ENCODE results near the gene TSPYL6. TPM values are rescaled to one million over a fixed set of nuclear protein-coding genes. Genes with fewer than 3 reads are reported as not detected.

The TSPYL6 gene
- total and polyA plus RNA-seq, 2 of the 8 experiments (the other 6 are each of a cell fraction or from before 2014, with no cell fraction given) = not detected

- H3K4me2 ChIP-seq (ENCODE audit: insufficient read depth in 1 of 2, low read depth in 2 of 2, low read length in 2 of 2) = no peak overlapping the region
- CTCF ChIA-PET (ENCODE audit: partially characterized antibody) = interaction anchor here (1.1 to 1.4 kb wide), 4 partner anchors 14 to 104 kb away, joined by 3 to 4 read pairs (median 3); no protein-coding TSS in a partner anchor
- H3K9me3 ChIP-seq (ENCODE audit: insufficient read depth in 2 of 2, low read depth in 1 of 2, low read length in 1 of 2) = 0 out of 4 replicates have a peak, but pooled peaks cover 0 to 4% of the 10 kb centered on the region in 2 experiments
- H3K23me2 ChIP-seq (ENCODE audit: low read depth, low read length) = no peaks in the 10 kb centered on the region
- H3K36me3 ChIP-seq (ENCODE audit: control insufficient read depth in 2 of 4, insufficient read depth in 4 of 4, low read length in 3 of 4) = no peaks in the 10 kb centered on the region
- POLR2A ChIA-PET (ENCODE audit: partially characterized antibody) = no interaction called here
- no peak overlapping the region for H2BK15ac ChIP-seq (ENCODE audit: low read length)
- H3K23ac ChIP-seq (ENCODE audit: insufficient read length) = no peak overlapping the region
- no peak overlapping the region for H2BK120ac ChIP-seq (replicated peaks; ENCODE audit: low read depth, low read length)
- H2AFZ ChIP-seq (ENCODE audit: low read length) = no peak overlapping the region
- DNase-seq (ENCODE audit: low read depth in 1 of 2, low spot score in 2 of 2) (no peak), FAIRE-seq (no peak)
- no peaks in the 10 kb centered on the region for H4K20me1 ChIP-seq (replicated peaks in 1 of 2; ENCODE audit: control insufficient read depth in 1 of 2, insufficient read depth in 2 of 2, low read length in 2 of 2)
- WGBS, 2 experiments (ENCODE audit: extremely low coverage in 1 of 2, insufficient coverage in 1 of 2, insufficient read length in 1 of 2, insufficient replicate concordance in 2 of 2, low coverage in 1 of 2, low lambda C conversion rate in 2 of 2, missing lambda C conversion rate in 1 of 2) = 86% methylated on average over 1 of the region's 1 CpG; no CpG with 5 or more reads in 1 of the 2 experiments
- no peak overlapping the region for H4K91ac ChIP-seq (replicated peaks; ENCODE audit: insufficient read length, low read length)
- H4K8ac ChIP-seq (ENCODE audit: extremely low read depth, insufficient read depth, low read length) = no peak overlapping the region
- no peaks in the 10 kb centered on the region for H3K27me3 ChIP-seq (replicated peaks in 1 of 4; ENCODE audit: control insufficient read depth in 3 of 4, extremely low read depth in 1 of 4, insufficient read depth in 3 of 4, low read length in 3 of 4)
- H3K79me2 ChIP-seq (ENCODE audit: control insufficient read depth in 1 of 2, insufficient read depth in 2 of 2, low read length in 2 of 2) = no peaks in the 10 kb centered on the region
- H3K4ac ChIP-seq (replicated peaks; ENCODE audit: insufficient read length, low read depth, low read length) = no peak overlapping the region
- H3K18ac ChIP-seq (ENCODE audit: extremely low read depth, low read length) = no peak overlapping the region
- no peak overlapping the region for H3K9ac ChIP-seq (replicated peaks in 1 of 4; ENCODE audit: extremely low read depth in 1 of 4, low read depth in 3 of 4, low read length in 3 of 4)
- no peak overlapping the region for H4K5ac ChIP-seq (ENCODE audit: insufficient read length, low read depth, low read length)
- no peak overlapping the region for H3K4me3 ChIP-seq (ENCODE audit: extremely low read depth in 1 of 4, insufficient read depth in 2 of 4, low read depth in 3 of 4, low read length in 4 of 4)
- H3K56ac ChIP-seq (replicated peaks; ENCODE audit: insufficient read length, low read depth, low read length) = no peak overlapping the region
- H2BK12ac ChIP-seq (ENCODE audit: low read depth, low read length) = no peak overlapping the region
- no peaks in the 10 kb centered on the region for H3K4me1 ChIP-seq (replicated peaks in 1 of 4; ENCODE audit: control insufficient read depth in 3 of 4, insufficient read depth in 4 of 4, low read length in 3 of 4)
- H3K14ac ChIP-seq (ENCODE audit: insufficient read length) = no peak overlapping the region
- no peaks in the 10 kb centered on the region for H3K79me1 ChIP-seq (ENCODE audit: low read depth, low read length)
- no peak overlapping the region for H3K27ac ChIP-seq (ENCODE audit: low read depth, low read length)
- no peak overlapping the region for H2BK5ac ChIP-seq (ENCODE audit: low read depth, low read length)
- H2AK5ac ChIP-seq (ENCODE audit: low read depth, low read length) = no peak overlapping the region
- H2BK20ac ChIP-seq (ENCODE audit: low read length) = no peak overlapping the region
- no peak for TF ChIP-seq TEAD4 (IDR thresholded peaks at IDR 0.05; ENCODE audit: low read depth, low read length)
- no peak for TF ChIP-seq SRF (IDR thresholded peaks at IDR 0.05; ENCODE audit: low read depth, low read length)
- TF ChIP-seq SUZ12 (IDR thresholded peaks at IDR 0.05; ENCODE audit: low read length) = no peak
- TF ChIP-seq KDM4A (IDR thresholded peaks at IDR 0.05; ENCODE audit: low read depth, low read length, severe bottlenecking) = no peak
- no peak for TF ChIP-seq RFX5 (IDR thresholded peaks at IDR 0.05; ENCODE audit: borderline replicate concordance, low read depth, low read length)
- TF ChIP-seq, protein P1, sequence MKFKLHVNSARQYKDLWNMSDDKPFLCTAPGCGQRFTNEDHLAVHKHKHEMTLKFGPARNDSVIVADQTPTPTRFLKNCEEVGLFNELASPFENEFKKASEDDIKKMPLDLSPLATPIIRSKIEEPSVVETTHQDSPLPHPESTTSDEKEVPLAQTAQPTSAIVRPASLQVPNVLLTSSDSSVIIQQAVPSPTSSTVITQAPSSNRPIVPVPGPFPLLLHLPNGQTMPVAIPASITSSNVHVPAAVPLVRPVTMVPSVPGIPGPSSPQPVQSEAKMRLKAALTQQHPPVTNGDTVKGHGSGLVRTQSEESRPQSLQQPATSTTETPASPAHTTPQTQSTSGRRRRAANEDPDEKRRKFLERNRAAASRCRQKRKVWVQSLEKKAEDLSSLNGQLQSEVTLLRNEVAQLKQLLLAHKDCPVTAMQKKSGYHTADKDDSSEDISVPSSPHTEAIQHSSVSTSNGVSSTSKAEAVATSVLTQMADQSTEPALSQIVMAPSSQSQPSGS (IDR thresholded peaks at IDR 0.05; ENCODE audit: low read length) = no peak
- TF ChIP-seq SP2 (IDR thresholded peaks at IDR 0.05; ENCODE audit: low read length) = no peak
- TF ChIP-seq SIN3A (conservative IDR thresholded peaks at IDR 0.05 in 1 of 2, IDR thresholded peaks at IDR 0.05 in 1 of 2; ENCODE audit: low read depth in 1 of 2, low read length in 2 of 2) = no peak
- no peak for TF ChIP-seq BCL11A (IDR thresholded peaks at IDR 0.05; ENCODE audit: low read depth in 2 of 2, low read length in 2 of 2)
- TF ChIP-seq SP1 (IDR thresholded peaks at IDR 0.05; ENCODE audit: low read depth, low read length) = no peak
- no peak for TF ChIP-seq CEBPB (IDR thresholded peaks at IDR 0.05; ENCODE audit: low read depth, low read length)
- no peak for TF ChIP-seq RNF2 (IDR thresholded peaks at IDR 0.05; ENCODE audit: borderline replicate concordance, low read depth, low read length, missing control alignments, poor library complexity, severe bottlenecking)
- TF ChIP-seq CREB1 (IDR thresholded peaks at IDR 0.05) = no peak
Observed at GRCh38 chr2:54274781-54275242, 18.8 kb upstream of the TSPYL6 start.

Data from H1 (cell line).